ENCODE data around the gene DRG1.
"Not testable (repeated sequence)": the region's sequence is repeated elsewhere in the genome, so short reads cannot be mapped to it uniquely, and the experiment has no call there.

The DRG1 gene

GRCh38 chr22:31399211-31400022 lies at the start of gene DRG1:
Gene DRG1, plus strand, starts transcription at chr22:31399604. Its CDS starts 80 bp downstream, at chr22:31399684.
- DNase-seq (ENCODE audit: low read depth) = peak; percentile 94

- DNase-seq (ENCODE audit: low read depth) = no peak
Observed at GRCh38 chr22:31349960-31350359, 49.4 kb upstream of the DRG1 start.

GRCh38 chr22:31350410-31350863 lies 49.0 kb upstream of the DRG1 start:
- DNase-seq (ENCODE audit: low read depth) = no peak

- no peak for DNase-seq (ENCODE audit: low read depth)
Observed at GRCh38 chr22:31354515-31354914, 44.9 kb upstream of the DRG1 start.

GRCh38 chr22:31360029-31360428 lies 39.4 kb upstream of the DRG1 start:
- no peak for DNase-seq (ENCODE audit: low read depth)

GRCh38 chr22:31361743-31362142 lies 37.7 kb upstream of the DRG1 start:
- no peak for DNase-seq (ENCODE audit: low read depth)

GRCh38 chr22:31363885-31364465 lies 35.4 kb upstream of the DRG1 start:
- no peak for DNase-seq (ENCODE audit: low read depth)

- no peak for DNase-seq (ENCODE audit: low read depth)
Observed at GRCh38 chr22:31367426-31367825, 32.0 kb upstream of the DRG1 start.

GRCh38 chr22:31377612-31378011 lies 21.8 kb upstream of the DRG1 start:
- no peak for DNase-seq (ENCODE audit: low read depth)

GRCh38 chr22:31378123-31378522 lies 21.3 kb upstream of the DRG1 start:
- no peak for DNase-seq (ENCODE audit: low read depth)

GRCh38 chr22:31378651-31379050 lies 20.8 kb upstream of the DRG1 start:
- not testable (repeated sequence) for DNase-seq (ENCODE audit: low read depth)

- no peak for DNase-seq (ENCODE audit: low read depth)
Observed at GRCh38 chr22:31393893-31394292, 5.5 kb upstream of the DRG1 start.

- DNase-seq (ENCODE audit: low read depth) = no peak
Observed at GRCh38 chr22:31394326-31394725, 5.1 kb upstream of the DRG1 start.

- no peak for DNase-seq (ENCODE audit: low read depth)
Observed at GRCh38 chr22:31398231-31398630, 1.2 kb upstream of the DRG1 start.

- DNase-seq (ENCODE audit: low read depth) = no peak
Observed at GRCh38 chr22:31400023-31400397, 606 bp downstream of the DRG1 start.

GRCh38 chr22:31402350-31402749 lies 2.9 kb downstream of the DRG1 start:
- DNase-seq (ENCODE audit: low read depth) = not testable (repeated sequence)

GRCh38 chr22:31425331-31426050 lies 26.1 kb downstream of the DRG1 start:
- no peak for DNase-seq (ENCODE audit: low read depth)

GRCh38 chr22:31431950-31432349 lies 32.5 kb downstream of the DRG1 start:
- DNase-seq (ENCODE audit: low read depth) = no peak

- no peak for DNase-seq (ENCODE audit: low read depth)
Observed at GRCh38 chr22:31436132-31436531, 36.7 kb downstream of the DRG1 start.

- DNase-seq (ENCODE audit: low read depth) = no peak
Observed at GRCh38 chr22:31439808-31440207, 40.4 kb downstream of the DRG1 start.

- no peak for DNase-seq (ENCODE audit: low read depth)
Observed at GRCh38 chr22:31440681-31441080, 41.3 kb downstream of the DRG1 start.

- no peak for DNase-seq (ENCODE audit: low read depth)
Observed at GRCh38 chr22:31441652-31442051, 42.2 kb downstream of the DRG1 start.
